VCaP (cell line): ENCODE results near the gene CALML5.

ENCODE experiments used
- H3K27ac ChIP-seq: fragments of 450-650 bp; 2 replicates; pipeline ENCODE4 v1.5.1; 2017
- TF ChIP-seq, protein P1 (sequence below): fragments of 450-650 bp; conservative IDR thresholded peaks from 2 replicates; pipeline ENCODE4 v1.5.1; 2017; ENCODE audit warnings: mild to moderate bottlenecking, moderate library complexity

CALML5 gene

GRCh38 chr10:5545011-5545410, 45.6 kb upstream of the CALML5 start:
- peak overlapping the region; percentile 99 for H3K27ac ChIP-seq
- TF ChIP-seq, protein P1, sequence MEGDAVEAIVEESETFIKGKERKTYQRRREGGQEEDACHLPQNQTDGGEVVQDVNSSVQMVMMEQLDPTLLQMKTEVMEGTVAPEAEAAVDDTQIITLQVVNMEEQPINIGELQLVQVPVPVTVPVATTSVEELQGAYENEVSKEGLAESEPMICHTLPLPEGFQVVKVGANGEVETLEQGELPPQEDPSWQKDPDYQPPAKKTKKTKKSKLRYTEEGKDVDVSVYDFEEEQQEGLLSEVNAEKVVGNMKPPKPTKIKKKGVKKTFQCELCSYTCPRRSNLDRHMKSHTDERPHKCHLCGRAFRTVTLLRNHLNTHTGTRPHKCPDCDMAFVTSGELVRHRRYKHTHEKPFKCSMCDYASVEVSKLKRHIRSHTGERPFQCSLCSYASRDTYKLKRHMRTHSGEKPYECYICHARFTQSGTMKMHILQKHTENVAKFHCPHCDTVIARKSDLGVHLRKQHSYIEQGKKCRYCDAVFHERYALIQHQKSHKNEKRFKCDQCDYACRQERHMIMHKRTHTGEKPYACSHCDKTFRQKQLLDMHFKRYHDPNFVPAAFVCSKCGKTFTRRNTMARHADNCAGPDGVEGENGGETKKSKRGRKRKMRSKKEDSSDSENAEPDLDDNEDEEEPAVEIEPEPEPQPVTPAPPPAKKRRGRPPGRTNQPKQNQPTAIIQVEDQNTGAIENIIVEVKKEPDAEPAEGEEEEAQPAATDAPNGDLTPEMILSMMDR: no peak

DNA sequence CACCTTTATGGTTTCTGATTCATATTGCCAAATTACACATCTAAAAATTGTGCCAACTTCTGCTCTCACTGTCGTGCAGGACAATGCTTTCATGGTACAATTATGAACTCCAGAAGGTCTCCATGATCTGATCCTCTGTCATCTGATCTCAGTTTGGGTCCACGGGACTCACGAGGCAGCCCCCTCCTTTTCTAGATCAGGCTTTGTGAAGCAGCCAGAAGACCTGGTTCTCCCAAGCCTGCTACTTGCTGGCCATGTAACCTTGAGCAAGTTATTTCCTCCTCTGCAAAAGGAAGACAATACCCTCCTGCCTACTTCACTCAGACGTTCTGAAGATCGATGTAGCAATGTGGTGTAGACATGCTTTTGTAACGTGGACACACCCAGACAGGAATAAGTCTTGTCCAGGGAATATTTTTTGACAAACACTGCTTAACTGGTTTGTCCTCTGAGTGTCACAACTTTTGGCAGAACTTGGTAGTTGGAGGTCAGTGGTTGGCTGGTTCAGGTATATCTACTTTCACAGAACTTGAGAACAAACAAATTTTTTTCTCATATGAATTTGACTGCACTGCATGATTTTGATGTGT, 44.9 kb upstream of the CALML5 start:
- H3K27ac ChIP-seq: peak overlapping the region; percentile 99

DNA sequence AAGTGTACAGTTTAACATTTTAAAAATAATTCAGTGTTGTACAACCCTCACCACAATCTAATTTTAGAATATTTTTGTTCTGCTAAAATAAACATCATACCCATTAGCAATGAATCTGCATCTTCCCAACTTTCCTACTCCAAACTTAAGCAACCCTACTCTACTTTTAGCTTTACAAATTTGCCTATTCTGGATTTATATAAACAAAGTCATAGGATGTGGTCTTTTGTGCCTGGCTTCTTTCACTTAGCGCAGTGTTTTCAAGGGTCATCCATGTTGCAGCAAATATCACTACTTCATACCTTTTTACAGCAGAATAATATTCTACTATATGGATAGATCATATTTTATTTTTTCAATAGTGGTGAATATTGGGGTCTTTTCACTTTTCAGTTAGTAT, 44.3 kb upstream of the CALML5 start:
- TF ChIP-seq, protein P1: no peak
- peak overlapping the region; percentile 99 for H3K27ac ChIP-seq

More for the DNA sequence above, 44.9 kb upstream of the CALML5 start:
- TF ChIP-seq, protein P1: no peak

DNA sequence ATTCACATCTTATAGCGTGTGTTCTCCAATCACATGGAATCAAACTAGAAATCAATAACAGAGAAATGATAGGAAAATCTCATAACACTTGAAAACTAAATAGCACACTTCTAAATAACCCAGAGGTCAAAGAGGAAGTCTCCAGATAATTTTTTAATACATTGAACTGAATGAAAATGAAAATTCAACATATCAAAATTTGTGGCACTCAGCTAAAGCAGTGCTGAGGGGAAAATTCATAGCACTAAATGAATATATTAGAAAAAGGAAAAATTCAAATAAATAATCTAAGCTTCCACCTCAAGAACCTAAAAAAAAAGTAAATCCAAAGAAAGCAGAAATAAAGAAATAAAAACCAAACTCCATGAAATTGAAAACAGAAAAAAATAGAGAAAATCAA, 42.7 kb upstream of the CALML5 start:
- TF ChIP-seq, protein P1: no peak
- peak overlapping the region; percentile 99 for H3K27ac ChIP-seq

GRCh38 chr10:5540891-5541290, 41.5 kb upstream of the CALML5 start:
- peak overlapping the region; percentile 99; the same call in 1 of the 2 replicates for H3K27ac ChIP-seq
- TF ChIP-seq, protein P1: no peak

DNA sequence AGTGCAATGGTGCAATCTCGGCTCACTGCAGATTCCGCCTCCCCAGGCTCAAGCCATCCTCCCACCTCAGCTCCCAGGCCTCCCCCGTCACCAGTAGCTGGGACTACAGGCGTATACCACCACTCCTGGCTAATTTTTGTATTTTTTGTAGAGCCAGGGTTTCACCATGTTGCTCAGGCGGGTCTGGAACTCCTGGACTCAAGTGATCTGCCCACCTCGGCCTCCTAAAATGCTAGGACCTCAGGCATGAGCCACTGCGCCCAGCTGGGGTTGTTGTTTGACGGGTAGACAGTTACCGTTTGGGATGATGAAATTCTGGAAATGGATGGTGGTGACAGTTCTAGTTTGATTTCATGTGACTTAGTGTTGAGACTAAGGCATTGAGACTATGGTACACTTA, 40.7 kb upstream of the CALML5 start:
- no peak overlapping the region for H3K27ac ChIP-seq
- TF ChIP-seq, protein P1: no peak

DNA sequence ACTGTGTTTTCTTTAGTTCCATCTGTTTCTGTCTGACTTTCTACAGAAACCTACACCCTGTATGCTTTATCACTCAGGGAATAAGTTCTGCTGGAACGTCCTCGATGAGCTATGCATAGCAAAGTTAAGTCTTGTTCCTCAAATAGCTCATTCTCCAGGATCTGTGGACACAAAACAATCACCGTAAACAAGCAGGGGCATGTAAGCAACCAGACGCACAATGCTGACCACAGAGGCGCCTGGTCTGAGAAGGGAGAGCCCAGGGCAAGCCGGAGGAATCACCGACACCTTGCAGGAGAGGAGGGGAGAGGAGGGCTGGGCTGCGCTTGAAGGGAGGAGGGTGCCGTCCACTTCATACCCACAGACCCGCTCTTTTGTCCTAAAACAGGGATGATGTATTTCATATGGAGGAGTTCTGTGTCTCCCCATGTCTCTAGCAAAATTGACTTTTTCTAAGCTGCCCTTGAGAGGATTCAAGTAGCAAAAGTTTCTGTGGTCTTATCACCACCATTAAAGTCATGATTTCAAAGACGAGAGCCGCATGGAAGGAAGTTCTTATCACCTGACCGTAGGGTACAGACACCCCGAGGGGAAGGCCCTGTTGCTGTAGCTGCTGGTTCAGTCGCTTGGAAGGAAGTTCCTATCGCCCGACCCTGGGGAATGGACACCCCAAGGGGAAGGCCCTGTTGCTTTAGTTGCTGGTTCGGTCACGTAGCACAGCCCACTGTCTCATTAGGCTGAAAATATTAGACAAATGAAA, 39.7 kb upstream of the CALML5 start:
- TF ChIP-seq, protein P1: no peak
- peak overlapping the region; percentile 31; the same call in 1 of the 2 replicates for H3K27ac ChIP-seq
